Measurements from ENCODE around the gene SLC35F1.

The SLC35F1 gene

DNA sequence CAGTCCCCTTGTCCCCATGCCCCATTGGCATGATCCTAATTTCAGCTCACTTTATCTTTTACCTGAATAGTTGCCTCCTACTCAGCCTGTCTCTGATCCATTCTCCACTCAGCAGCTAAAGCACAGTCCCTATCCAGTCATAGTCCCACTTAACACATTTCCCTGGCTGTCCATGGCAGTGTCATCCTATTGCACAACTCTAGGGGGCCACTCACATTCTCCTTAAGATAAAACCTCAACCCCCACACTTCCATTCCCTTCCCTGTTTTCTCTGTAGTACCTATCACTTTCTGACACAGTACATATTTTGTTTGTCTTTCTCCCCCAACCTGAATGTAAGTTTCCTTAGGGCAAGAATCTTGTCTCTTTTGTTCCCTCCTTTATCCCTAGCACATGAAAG, 420.2 kb downstream of the SLC35F1 start:
- DNase-seq (ENCODE audit: insufficient read length, low spot score) (no peak), FAIRE-seq (no peak)

DNA sequence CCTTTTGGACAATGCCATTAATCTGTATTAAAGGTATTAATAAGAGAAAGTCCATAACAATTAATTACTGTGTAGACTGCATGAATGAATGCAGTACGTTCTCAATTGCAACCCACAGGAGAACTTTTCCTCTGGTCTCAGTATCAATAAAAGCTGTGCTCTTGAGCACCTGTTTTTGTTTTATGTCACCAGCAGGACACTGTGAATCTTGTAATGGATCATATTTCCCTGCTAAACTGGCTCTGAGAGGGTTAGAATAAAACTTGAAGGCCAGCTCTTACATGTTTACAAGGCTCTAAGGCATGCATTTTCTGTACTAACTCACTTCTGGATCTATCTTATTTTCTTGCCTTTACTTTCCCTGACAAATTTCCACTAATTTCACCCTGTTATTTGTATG, 426.7 kb downstream of the SLC35F1 start:
- DNase-seq (ENCODE audit: insufficient read length, low spot score) = no peak
- no peak for FAIRE-seq

DNA sequence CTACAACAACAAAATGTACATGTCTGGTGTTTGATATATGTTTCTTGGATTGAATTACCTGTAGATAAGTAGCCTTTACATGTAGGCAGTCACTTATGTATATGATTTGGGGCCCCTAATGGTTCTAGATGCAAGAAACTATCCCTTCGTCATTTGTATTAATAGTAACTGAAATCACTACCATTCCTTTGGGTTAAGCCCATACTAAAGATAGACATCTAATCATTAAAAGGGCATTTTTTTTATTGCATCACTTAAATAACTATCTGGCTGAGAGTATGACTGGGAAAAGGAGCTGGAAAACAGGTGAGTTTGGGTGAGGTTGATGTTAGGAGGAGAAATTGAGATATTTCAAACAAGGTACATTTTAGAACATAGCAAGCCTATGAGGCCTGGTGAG, 427.6 kb downstream of the SLC35F1 start:
- no peak for DNase-seq (ENCODE audit: insufficient read length, low spot score)
- no peak for FAIRE-seq

DNA sequence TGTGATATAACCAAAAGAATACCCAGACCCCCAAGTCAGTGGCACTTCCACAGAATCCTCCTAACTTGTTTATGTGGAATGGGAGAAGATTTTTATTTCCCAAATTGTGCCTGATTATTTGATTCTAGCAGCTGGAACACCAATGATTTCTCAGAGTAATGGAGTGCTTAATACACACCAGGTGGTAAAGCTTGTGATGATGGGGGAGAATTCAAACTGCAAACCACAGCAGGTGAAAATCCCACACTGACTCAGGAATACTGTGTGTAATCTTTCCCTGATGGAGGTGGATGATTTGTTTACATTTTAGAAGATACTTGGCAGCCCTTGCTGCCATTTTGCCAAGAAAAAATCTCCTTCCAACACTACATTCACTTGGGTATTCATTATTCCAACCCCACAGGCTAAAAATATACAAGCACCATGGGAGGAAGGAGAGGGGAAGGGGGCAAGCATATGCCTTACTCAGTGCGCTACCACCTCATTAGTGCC, 428.3 kb downstream of the SLC35F1 start:
- FAIRE-seq (no peak), DNase-seq (ENCODE audit: insufficient read length, low spot score) (no peak)

DNA sequence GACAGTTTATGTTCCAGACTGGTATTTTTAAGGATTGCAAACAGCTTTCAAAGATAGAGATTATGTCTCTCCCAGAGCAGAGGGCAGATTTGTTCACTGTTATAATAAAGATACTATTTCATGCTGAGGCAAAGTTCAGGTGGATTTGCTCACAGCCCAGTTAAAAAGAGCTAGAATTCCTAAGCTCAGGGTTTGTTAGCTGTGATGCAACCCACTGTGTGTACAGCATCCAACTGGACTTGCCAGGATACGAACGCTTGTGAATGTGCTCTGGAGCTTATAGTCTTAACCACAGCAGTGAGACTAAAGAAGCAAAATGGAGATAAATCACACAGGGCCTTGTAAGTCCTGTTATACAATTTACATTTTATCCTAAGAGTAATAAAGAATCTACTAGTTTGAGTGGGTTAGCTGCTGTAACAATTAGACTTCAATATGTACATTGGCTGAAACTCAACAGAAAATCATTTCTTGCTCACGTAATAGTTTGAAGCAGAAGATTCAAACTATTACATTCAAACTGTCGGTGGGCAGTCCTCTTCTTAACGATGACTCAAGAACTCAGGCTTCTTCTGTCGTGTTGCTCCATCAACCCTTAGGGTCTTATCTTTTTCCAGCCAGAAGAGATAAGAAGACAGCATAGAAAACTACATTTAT, 437.1 kb downstream of the SLC35F1 start:
- FAIRE-seq = no peak
- no peak for DNase-seq (ENCODE audit: insufficient read length, low spot score)

DNA sequence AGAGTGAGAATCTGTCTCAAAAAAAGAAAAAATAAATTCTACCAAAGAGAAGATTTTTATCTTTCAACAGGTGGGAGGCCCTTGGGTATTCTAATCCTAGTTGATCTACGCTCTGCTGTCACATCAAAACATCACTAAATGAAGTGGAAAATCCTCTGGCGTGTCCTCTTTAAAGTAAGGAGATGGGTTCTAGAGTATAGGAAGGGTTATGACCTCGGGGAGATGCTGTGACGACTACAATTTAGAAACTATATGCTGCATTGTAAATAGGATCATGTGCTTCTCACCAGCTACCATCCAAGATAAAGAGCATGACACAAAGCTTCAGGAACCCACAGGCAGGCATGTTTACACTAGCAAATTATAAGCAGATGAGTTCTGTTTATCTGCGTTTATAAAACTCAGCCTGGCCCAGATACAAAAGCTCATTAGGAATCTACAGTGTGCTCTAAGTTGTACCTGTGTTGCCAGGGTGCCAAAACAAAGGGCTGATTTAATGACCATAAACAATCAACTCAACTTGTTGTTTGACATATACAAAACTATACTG, 443.9 kb downstream of the SLC35F1 start:
- FAIRE-seq = no peak
- no peak for DNase-seq (ENCODE audit: insufficient read length, low spot score)

DNA sequence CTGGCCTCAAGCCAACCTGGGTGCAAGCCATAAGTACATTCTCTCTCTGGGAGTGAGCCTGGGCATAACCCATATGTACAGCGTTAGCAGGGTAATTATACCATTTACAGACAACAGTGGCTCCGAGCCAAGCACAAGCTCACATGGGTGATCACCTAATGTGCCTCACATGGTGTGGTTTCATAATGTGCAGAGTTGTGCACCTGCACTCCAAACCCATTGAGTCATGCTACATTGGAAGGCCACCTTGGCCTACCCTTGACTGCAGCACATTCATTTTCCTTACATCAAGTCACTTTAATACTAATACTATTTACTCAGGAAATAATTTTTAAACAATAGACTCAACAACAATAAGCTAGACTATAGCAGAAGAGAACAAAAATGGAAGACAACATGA, 446.5 kb downstream of the SLC35F1 start:
- no peak for DNase-seq (ENCODE audit: insufficient read length, low spot score)
- FAIRE-seq = no peak

DNA sequence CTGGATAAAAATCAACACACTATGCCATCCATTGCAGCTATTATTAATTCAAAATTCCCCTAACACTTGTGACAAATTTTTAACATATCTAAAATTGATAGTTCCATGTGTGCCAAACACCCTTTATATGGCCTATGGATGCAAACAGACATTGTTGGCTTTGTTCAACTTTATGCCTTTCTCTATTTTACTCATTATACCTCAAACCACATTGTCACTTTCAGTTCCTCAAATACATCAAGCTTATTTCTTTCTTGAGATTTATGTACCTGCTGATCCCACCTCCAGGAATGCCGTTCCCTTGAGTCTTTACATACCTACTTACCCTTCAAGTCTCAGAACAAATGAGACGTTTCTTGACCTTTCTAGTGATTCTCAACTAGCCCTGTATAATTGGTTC, 447.6 kb downstream of the SLC35F1 start:
- FAIRE-seq = peak; percentile 72
- DNase-seq (ENCODE audit: insufficient read length, low spot score) = peak; percentile 5

DNA sequence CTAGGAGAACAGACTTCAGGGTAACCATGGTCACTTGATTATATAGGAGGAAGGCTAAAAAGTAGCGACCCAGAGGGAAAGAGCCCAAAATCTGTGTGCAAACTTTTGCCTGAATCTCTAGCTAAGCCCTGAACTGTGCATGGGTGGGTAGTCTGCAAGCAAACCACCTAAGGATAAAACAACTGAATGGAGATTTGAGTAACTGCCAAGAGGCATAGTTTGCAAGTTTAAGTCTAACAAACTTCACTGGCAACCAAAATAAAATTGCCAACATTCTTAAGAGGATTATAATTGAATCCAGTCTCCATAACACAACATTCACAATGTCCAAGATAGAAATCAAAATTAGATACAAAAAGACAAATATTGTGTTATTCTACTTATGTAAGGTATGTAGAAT, 449.0 kb downstream of the SLC35F1 start:
- FAIRE-seq = no peak
- no peak for DNase-seq (ENCODE audit: insufficient read length, low spot score)

DNA sequence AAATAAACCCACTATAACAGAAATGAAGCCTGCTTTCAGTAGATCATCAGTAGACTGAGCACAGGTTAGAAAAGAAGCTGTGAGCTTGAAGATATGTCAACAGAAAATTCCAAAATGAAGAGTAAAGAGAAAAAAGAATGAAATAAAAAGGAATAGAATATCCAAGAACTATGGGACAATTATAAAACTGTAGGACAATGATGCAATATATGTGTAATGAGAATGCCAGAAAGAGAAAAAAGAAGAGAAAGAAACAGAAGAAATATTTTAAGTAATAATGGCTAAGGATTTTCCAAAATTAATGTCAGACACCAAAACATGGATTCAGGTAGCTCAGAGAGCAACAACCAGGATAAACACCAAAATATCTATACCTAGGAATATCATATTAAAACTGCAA, 449.6 kb downstream of the SLC35F1 start:
- DNase-seq (ENCODE audit: insufficient read length, low spot score) (no peak), FAIRE-seq (no peak)
